CD8-positive, alpha-beta memory T cell (primary cell): Measurements from ENCODE around the gene MPND. TPM values are rescaled to one million over a fixed set of nuclear protein-coding genes. Genes with fewer than 3 reads are reported as not detected.

Experiments used
- CTCF ChIA-PET: fragments of 350-600 bp; sonication (Branson Sonifier 250); formaldehyde crosslinking; loops from one replicate; lab custom pipeline; 2021; ENCODE audit warnings: antibody characterized with exemption; lab: Charles Lee
- POLR2A ChIA-PET: fragments of 350-600 bp; sonication (Branson Sonifier 250); formaldehyde crosslinking; loops from one replicate; lab custom pipeline; 2021; ENCODE audit warnings: antibody characterized with exemption; lab: Charles Lee
- DNase-seq, 5 donors: peaks; one replicate each; pipeline versions ENCODE4 v3.0.0 to v3.0.0-alpha.2; 2020 to 2022; ENCODE audit warnings: mixed read lengths in 1 of 5
- H3K27ac ChIP-seq: one replicate; pipeline ENCODE4 v1.7.0; 2013; ENCODE audit warnings: low read depth, mild to moderate bottlenecking, low read length, moderate library complexity
- H3K27me3 ChIP-seq: 2 replicates; pipeline ENCODE4 v1.7.0; 2013; ENCODE audit warnings: low read length, mild to moderate bottlenecking; ENCODE audit not compliant: insufficient read depth, poor library complexity, severe bottlenecking
- H3K36me3 ChIP-seq: 2 replicates; pipeline ENCODE4 v1.7.0; 2013; ENCODE audit warnings: mild to moderate bottlenecking, low read length, moderate library complexity; ENCODE audit not compliant: insufficient read depth
- H3K4me1 ChIP-seq: 2 replicates; pipeline ENCODE4 v1.7.0; 2013; ENCODE audit warnings: mild to moderate bottlenecking, low read length, moderate library complexity; ENCODE audit not compliant: insufficient read depth
- H3K4me3 ChIP-seq: 2 replicates; pipeline ENCODE4 v1.7.0; 2013; ENCODE audit warnings: mild to moderate bottlenecking, low read length
- H3K9me3 ChIP-seq: 2 replicates; pipeline ENCODE4 v1.7.0; 2013; ENCODE audit warnings: mild to moderate bottlenecking, low read length
- H3K27ac Mint-ChIP-seq, 8 donors: one replicate each; pipeline ENCODE4 v1.8.0; 2020 to 2021; ENCODE audit warnings: mixed read lengths in 8 of 8, mild to moderate bottlenecking in 6 of 8, inconsistent platforms in 3 of 8, moderate library complexity in 3 of 8
- H3K27me3 Mint-ChIP-seq, 2 donors: one replicate each; pipeline ENCODE4 v1.8.0; 2020 to 2021; ENCODE audit warnings: mixed read lengths in 2 of 2, mild to moderate bottlenecking in 1 of 2, moderate library complexity in 1 of 2
- H3K36me3 Mint-ChIP-seq, 3 donors: one replicate each; pipeline ENCODE4 v1.8.0; 2020 to 2021; ENCODE audit warnings: mixed read lengths in 3 of 3, inconsistent platforms in 1 of 3, mild to moderate bottlenecking in 1 of 3
- H3K4me1 Mint-ChIP-seq, 3 donors: one replicate each; pipeline ENCODE4 v1.8.0; 2020 to 2021; ENCODE audit warnings: mixed read lengths in 3 of 3, inconsistent platforms in 1 of 3, mild to moderate bottlenecking in 1 of 3
- H3K4me3 Mint-ChIP-seq, 7 donors: one replicate each; pipeline ENCODE4 v1.8.0; 2020 to 2021; ENCODE audit warnings: mixed read lengths in 7 of 7, mild to moderate bottlenecking in 6 of 7, moderate library complexity in 4 of 7, inconsistent platforms in 2 of 7
- H3K9me3 Mint-ChIP-seq, 5 donors: one replicate each; pipeline ENCODE4 v1.8.0; 2020 to 2022; ENCODE audit warnings: mixed read lengths in 5 of 5, mild to moderate bottlenecking in 3 of 5, moderate library complexity in 2 of 5, inconsistent platforms in 1 of 5
- polyA plus RNA-seq: library from polyadenylated mRNA; unstranded; fragments of 300-500 nt; fragmentation: Illumina TruSeq; gene quantifications from one replicate; pipeline ENCODE4 v1.2.3, GENCODE V29; 2021
- total RNA-seq, 2 experiments: library from RNA; stranded (reverse); gene quantifications; one replicate each; pipeline ENCODE4 v1.2.3, GENCODE V29; 2021

The MPND gene
- total and polyA plus RNA-seq, 3 experiments from 2014 or later, result 8.4 to 18.3 (median 17.0) TPM

- no peak overlapping the region for H3K27ac Mint-ChIP-seq
- H3K36me3 Mint-ChIP-seq, result peaks cover 0 to 7% (median 0%) of the 10 kb centered on the region in 3 donors
- no peaks in the 10 kb centered on the region for H3K9me3 Mint-ChIP-seq
- Histone ChIP-seq H3K4me3 (no peak overlapping the region), H3K27ac (peak overlapping the region; percentile 92), H3K9me3 (no peaks in the 10 kb centered on the region), H3K27me3 (no peaks in the 10 kb centered on the region), H3K36me3 (no peaks in the 10 kb centered on the region), H3K4me1 (peaks cover 65% of the 10 kb centered on the region)
- DNase-seq, result no peak
- H3K4me3 Mint-ChIP-seq, result no peak overlapping the region
- POLR2A ChIA-PET, result no interaction called here
- H3K4me1 Mint-ChIP-seq, result peaks cover 37 to 74% (median 38%) of the 10 kb centered on the region in 3 donors
- CTCF ChIA-PET, result no interaction called here
- no peaks in the 10 kb centered on the region for H3K27me3 Mint-ChIP-seq
These were observed 31.3 kb downstream of the MPND start for GRCh38 chr19:4374498-4375163.

GRCh38 chr19:4375164-4376027 is 32.0 kb downstream of the MPND start:
- Mint-ChIP-seq H3K4me3 (peak overlapping the region in 1 of 7 donors; percentile 68), H3K9me3 (no peaks in the 10 kb centered on the region), H3K36me3 (peaks cover 0 to 7% (median 0%) of the 10 kb centered on the region in 3 donors), H3K4me1 (peaks cover 42 to 74% (median 42%) of the 10 kb centered on the region in 3 donors), H3K27me3 (no peaks in the 10 kb centered on the region), H3K27ac (peak overlapping the region in 2 of 8 donors; percentile 12 to 66)
- DNase-seq, result no peak
- Histone ChIP-seq H3K36me3 (no peaks in the 10 kb centered on the region), H3K4me3 (no peak overlapping the region), H3K4me1 (peaks cover 68% of the 10 kb centered on the region), H3K9me3 (no peaks in the 10 kb centered on the region), H3K27me3 (no peaks in the 10 kb centered on the region), H3K27ac (peak overlapping the region; percentile 92)
- POLR2A ChIA-PET, result no interaction called here
- CTCF ChIA-PET, result no interaction called here

GRCh38 chr19:4376028-4376670 is 32.8 kb downstream of the MPND start:
- no peak overlapping the region for H3K4me3 ChIP-seq
- H3K9me3 ChIP-seq, result no peaks in the 10 kb centered on the region
- Mint-ChIP-seq H3K27ac (peak overlapping the region in 6 of 8 donors; percentile 42 to 88 (median 76)), H3K36me3 (peaks cover 0 to 6% (median 0%) of the 10 kb centered on the region in 3 donors), H3K4me3 (peak overlapping the region in 1 of 7 donors; percentile 68), H3K9me3 (no peaks in the 10 kb centered on the region), H3K4me1 (peaks cover 43 to 74% (median 45%) of the 10 kb centered on the region in 3 donors), H3K27me3 (no peaks in the 10 kb centered on the region)
- no peak for DNase-seq
- ChIA-PET POLR2A (no interaction called here), CTCF (interaction anchor here (1.1 to 1.2 kb wide), 2 partner anchors 16 to 25 kb away, joined by 3 to 4 read pairs; no protein-coding TSS in a partner anchor)
- no peaks in the 10 kb centered on the region for H3K27me3 ChIP-seq
- peaks cover 68% of the 10 kb centered on the region for H3K4me1 ChIP-seq
- no peaks in the 10 kb centered on the region for H3K36me3 ChIP-seq
- H3K27ac ChIP-seq, result peak overlapping the region; percentile 92

GRCh38 chr19:4376671-4376990 is 33.3 kb downstream of the MPND start:
- H3K4me1 Mint-ChIP-seq, result peaks cover 46 to 72% (median 47%) of the 10 kb centered on the region in 3 donors
- Histone ChIP-seq H3K4me3 (no peak overlapping the region), H3K9me3 (no peaks in the 10 kb centered on the region), H3K27me3 (no peaks in the 10 kb centered on the region), H3K4me1 (peaks cover 63% of the 10 kb centered on the region), H3K36me3 (no peaks in the 10 kb centered on the region), H3K27ac (peak overlapping the region; percentile 92)
- H3K4me3 Mint-ChIP-seq, result peak overlapping the region in 1 of 7 donors; percentile 44
- no peaks in the 10 kb centered on the region for H3K27me3 Mint-ChIP-seq
- H3K36me3 Mint-ChIP-seq, result peaks cover 0 to 6% (median 0%) of the 10 kb centered on the region in 3 donors
- DNase-seq, result no peak
- peak overlapping the region in 5 of 8 donors; percentile 58 to 88 (median 81) for H3K27ac Mint-ChIP-seq
- ChIA-PET POLR2A (no interaction called here), CTCF (interaction anchor here (1.1 to 1.2 kb wide), 2 partner anchors 16 to 24 kb away, joined by 3 to 4 read pairs; no protein-coding TSS in a partner anchor)
- no peaks in the 10 kb centered on the region for H3K9me3 Mint-ChIP-seq

- H3K4me1 Mint-ChIP-seq, result peaks cover 47 to 72% (median 51%) of the 10 kb centered on the region in 3 donors
- Histone ChIP-seq H3K27ac (peak overlapping the region; percentile 92), H3K27me3 (no peaks in the 10 kb centered on the region), H3K4me1 (peaks cover 61% of the 10 kb centered on the region), H3K9me3 (no peaks in the 10 kb centered on the region), H3K36me3 (no peaks in the 10 kb centered on the region), H3K4me3 (no peak overlapping the region)
- H3K9me3 Mint-ChIP-seq, result no peaks in the 10 kb centered on the region
- POLR2A ChIA-PET, result no interaction called here
- H3K27ac Mint-ChIP-seq, result peak overlapping the region in 5 of 8 donors; percentile 41 to 81 (median 68)
- H3K36me3 Mint-ChIP-seq, result peaks cover 0 to 6% (median 0%) of the 10 kb centered on the region in 3 donors
- no peak for DNase-seq
- peak overlapping the region in 1 of 7 donors; percentile 27 for H3K4me3 Mint-ChIP-seq
- H3K27me3 Mint-ChIP-seq, result no peaks in the 10 kb centered on the region
- CTCF ChIA-PET, result interaction anchor here (1.1 to 1.2 kb wide), 2 partner anchors 15 to 24 kb away, joined by 3 to 4 read pairs; no protein-coding TSS in a partner anchor
These were observed 33.8 kb downstream of the MPND start for GRCh38 chr19:4376991-4377781.

GRCh38 chr19:4378886-4379285 is 35.5 kb downstream of the MPND start:
- H3K4me3 ChIP-seq, result no peak overlapping the region
- no peaks in the 10 kb centered on the region for H3K27me3 ChIP-seq
- peak overlapping the region in 6 of 7 donors; percentile 20 to 94 (median 87) for H3K4me3 Mint-ChIP-seq
- H3K4me1 ChIP-seq, result peaks cover 50% of the 10 kb centered on the region
- H3K4me1 Mint-ChIP-seq, result peaks cover 45 to 74% (median 48%) of the 10 kb centered on the region in 3 donors
- no peaks in the 10 kb centered on the region for H3K36me3 ChIP-seq
- H3K36me3 Mint-ChIP-seq, result peaks cover 0 to 12% (median 0%) of the 10 kb centered on the region in 3 donors
- no peak for DNase-seq
- H3K27ac Mint-ChIP-seq, result peak overlapping the region in 7 of 8 donors; percentile 86 to 99 (median 97)
- ChIA-PET POLR2A (interaction anchor here (1.3 kb wide), 1 partner anchor 9 kb away, joined by 4 read pairs; no protein-coding TSS in a partner anchor), CTCF (interaction anchor here (0.9 kb wide), 1 partner anchor 9 kb away, joined by 4 read pairs; no protein-coding TSS in a partner anchor)
- no peaks in the 10 kb centered on the region for H3K9me3 Mint-ChIP-seq
- no peaks in the 10 kb centered on the region for H3K27me3 Mint-ChIP-seq
- H3K27ac ChIP-seq, result no peak overlapping the region
- H3K9me3 ChIP-seq, result no peaks in the 10 kb centered on the region
